SK-N-SH (cell line): ENCODE results near the gene FAM156B. TPM values are rescaled to one million over a fixed set of nuclear protein-coding genes. Genes with fewer than 3 reads are reported as not detected.

Experiments used
- CTCF ChIA-PET: fragments of 300-600, 350-600 bp; formaldehyde crosslinking; extraction: SDS; loops from one replicate; lab custom pipeline; 2021; lab: Yijun Ruan, JAX
- POLR2A ChIA-PET: fragments of 350-600 bp; sonication (Branson Sonifier 250); formaldehyde crosslinking; extraction: SDS; loops from one replicate; lab custom pipeline; 2020; ENCODE audit warnings: antibody characterized with exemption, inconsistent platforms; lab: Yijun Ruan, JAX
- DNase-seq: peaks from one replicate; pipeline ENCODE4 v3.0.0; 2012
- H2AFZ ChIP-seq: fragments of 200-600 bp; sonication (generic); 2 replicates; pipeline ENCODE4 v1.8.1; 2016; ENCODE audit warnings: antibody characterized with exemption, mild to moderate bottlenecking, low read depth
- H3F3A ChIP-seq: fragments of 200-600 bp; sonication (generic); replicated peaks from 2 replicates; pipeline ENCODE3; 2016; ENCODE audit warnings: antibody characterized with exemption, mild to moderate bottlenecking; ENCODE audit not compliant: insufficient read depth
- H3K27ac ChIP-seq, 2 experiments: fragments of 200-500 bp in 1 of 2; fragments of 200-600 bp in 1 of 2; sonication (Bioruptor generic) in 1 of 2; sonication (generic), shearing (Covaris generic) in 1 of 2; 2 replicates each; pipeline versions ENCODE4 v1.5.1 to v1.6.1; 2014 to 2016; ENCODE audit warnings: low read depth in 2 of 2, inconsistent platforms in 1 of 2, low read length in 1 of 2, mild to moderate bottlenecking in 1 of 2, mixed read lengths in 1 of 2
- H3K27me3 ChIP-seq: fragments of 200-600 bp; sonication (generic), shearing (Covaris generic); 2 replicates; pipeline ENCODE4 v1.6.1; 2016; ENCODE audit warnings: mixed run types; ENCODE audit not compliant: insufficient read depth
- H3K36me3 ChIP-seq, 2 experiments: fragments of 200-500 bp in 1 of 2; fragments of 200-600 bp in 1 of 2; sonication (Bioruptor generic) in 1 of 2; sonication (generic) in 1 of 2; replicated peaks in 1 of 2; 2 replicates each; pipeline versions ENCODE3 to v1.5.1; 2014 to 2016; ENCODE audit warnings: low read length in 1 of 2, mild to moderate bottlenecking in 1 of 2; ENCODE audit not compliant: insufficient read depth in 2 of 2, control insufficient read depth in 1 of 2
- H3K4me1 ChIP-seq, 2 experiments: fragments of 200-500 bp in 1 of 2; fragments of 200-600 bp in 1 of 2; sonication (Bioruptor generic) in 1 of 2; sonication (generic), shearing (Covaris generic) in 1 of 2; 2 replicates each; pipeline versions ENCODE4 v1.5.1 to v1.6.1; 2014 to 2016; ENCODE audit warnings: low read depth in 1 of 2, low read length in 1 of 2, mixed run types in 1 of 2; ENCODE audit not compliant: insufficient read depth in 2 of 2, control insufficient read depth in 1 of 2
- H3K4me2 ChIP-seq: fragments of 200-600 bp; sonication (generic), shearing (Covaris generic); 2 replicates; pipeline ENCODE4 v1.6.1; 2017; ENCODE audit warnings: mixed run types
- H3K4me3 ChIP-seq, 2 experiments: fragments of 200-500 bp in 1 of 2; fragments of 200-600 bp in 1 of 2; sonication (Bioruptor generic) in 1 of 2; sonication (generic), shearing (Covaris generic) in 1 of 2; 2 replicates each; pipeline versions ENCODE4 v1.5.1 to v1.8.1; 2014 to 2016; ENCODE audit warnings: low read depth in 2 of 2, inconsistent platforms in 1 of 2, low read length in 1 of 2, mild to moderate bottlenecking in 1 of 2, mixed read lengths in 1 of 2, moderate library complexity in 1 of 2
- H3K79me2 ChIP-seq: fragments of 200-600 bp; sonication (generic); 2 replicates; pipeline ENCODE4 v1.8.1; 2017; ENCODE audit warnings: mild to moderate bottlenecking; ENCODE audit not compliant: insufficient read depth
- H3K9ac ChIP-seq: fragments of 200-600 bp; sonication (generic); 2 replicates; pipeline ENCODE4 v1.6.1; 2017; ENCODE audit warnings: mixed run types
- H3K9me2 ChIP-seq: fragments of 200-600 bp; sonication (generic); 2 replicates; pipeline ENCODE4 v1.6.1; 2017; ENCODE audit warnings: mixed run types
- H3K9me3 ChIP-seq: fragments of 200-600 bp; sonication (generic); 2 replicates; pipeline ENCODE4 v1.6.1; 2017; ENCODE audit warnings: mixed run types, mild to moderate bottlenecking, moderate library complexity
- H4K20me1 ChIP-seq: fragments of 200-600 bp; sonication (generic); 2 replicates; pipeline ENCODE4 v1.6.1; 2017; ENCODE audit warnings: mild to moderate bottlenecking, mixed run types; ENCODE audit not compliant: insufficient read depth
- CHD2 ChIP-seq: fragments of 150-350 bp; IDR thresholded peaks from 2 replicates; pipeline ENCODE4 v1.6.1; 2018; ENCODE audit warnings: low read length; ENCODE audit not compliant: partially characterized antibody
- CTCF ChIP-seq: fragments of 200-600 bp; sonication (generic); IDR thresholded peaks from 2 replicates; pipeline ENCODE4 v1.6.1; 2017; ENCODE audit warnings: antibody characterized with exemption, mild to moderate bottlenecking, moderate library complexity
- EP300 ChIP-seq, 2 experiments: IDR thresholded peaks; 2 replicates each; pipeline versions ENCODE4 v1.4.0 to v1.6.1; 2012; ENCODE audit warnings: borderline replicate concordance in 1 of 2, low read depth in 1 of 2, low read length in 1 of 2
- EZH2phosphoT487 ChIP-seq: fragments of 200-600 bp; sonication (generic); IDR thresholded peaks from 2 replicates; pipeline ENCODE4 v1.6.1; 2017; ENCODE audit warnings: low read depth, mixed run types, mild to moderate bottlenecking, antibody characterized with exemption, moderate library complexity, borderline replicate concordance
- FOXJ3 ChIP-seq: sonication (generic); formaldehyde crosslinking; IDR thresholded peaks from 2 replicates; pipeline ENCODE4 v1.5.1; 2020; ENCODE audit warnings: mild to moderate bottlenecking, missing genetic modification reagents
- FOXM1 ChIP-seq: IDR thresholded peaks from 2 replicates; pipeline ENCODE4 v1.4.0; 2012; ENCODE audit warnings: low read depth, mild to moderate bottlenecking
- GABPA ChIP-seq: IDR thresholded peaks from 2 replicates; pipeline ENCODE4 v1.4.0; 2012; ENCODE audit warnings: low read depth, mild to moderate bottlenecking
- GATA2 ChIP-seq: sonication (generic); formaldehyde crosslinking; IDR thresholded peaks from 2 replicates; pipeline ENCODE4 v1.5.0; 2020; ENCODE audit warnings: mild to moderate bottlenecking, missing genetic modification reagents
- MXI1 ChIP-seq: IDR thresholded peaks from 2 replicates; pipeline ENCODE4 v1.6.1; 2012; ENCODE audit warnings: mild to moderate bottlenecking, low read depth, low read length, improper control_type of control experiment
- NRF1 ChIP-seq: IDR thresholded peaks from 2 replicates; pipeline ENCODE4 v1.6.1; 2012; ENCODE audit warnings: low read depth, mild to moderate bottlenecking, low read length
- RAD21 ChIP-seq: IDR thresholded peaks from 2 replicates; pipeline ENCODE4 v1.6.1; 2012; ENCODE audit warnings: mild to moderate bottlenecking, low read length
- RCOR1 ChIP-seq: fragments of 150-350 bp; IDR thresholded peaks from 2 replicates; pipeline ENCODE4 v1.6.1; 2017; ENCODE audit warnings: antibody characterized with exemption, low read length
- RFX5 ChIP-seq: IDR thresholded peaks from 2 replicates; pipeline ENCODE4 v1.6.1; 2012; ENCODE audit warnings: mild to moderate bottlenecking, improper control_type of control experiment, low read length
- RXRA ChIP-seq: IDR thresholded peaks from 2 replicates; pipeline ENCODE4 v1.4.0; 2012; ENCODE audit warnings: low read depth, mild to moderate bottlenecking, borderline replicate concordance
- SIN3A ChIP-seq: IDR thresholded peaks from 2 replicates; pipeline ENCODE4 v1.6.1; 2012; ENCODE audit warnings: low read depth, mild to moderate bottlenecking, low read length, moderate library complexity, borderline replicate concordance
- SMC3 ChIP-seq: IDR thresholded peaks from 2 replicates; pipeline ENCODE4 v1.6.1; 2012; ENCODE audit warnings: low read depth, low read length, improper control_type of control experiment
- TCF12 ChIP-seq: IDR thresholded peaks from 2 replicates; pipeline ENCODE4 v1.4.0; 2012
- TEAD4 ChIP-seq: IDR thresholded peaks from 2 replicates; pipeline ENCODE4 v1.4.0; 2012; ENCODE audit warnings: mild to moderate bottlenecking, borderline replicate concordance; ENCODE audit not compliant: insufficient read depth
- USF2 ChIP-seq: fragments of 150-350 bp; IDR thresholded peaks from 2 replicates; pipeline ENCODE4 v1.6.1; 2017; ENCODE audit warnings: antibody characterized with exemption, low read length, low read depth, borderline replicate concordance
- YY1 ChIP-seq: IDR thresholded peaks from 2 replicates; pipeline ENCODE4 v1.4.0; 2012; ENCODE audit warnings: low read depth, mild to moderate bottlenecking
- ZBTB33 ChIP-seq: IDR thresholded peaks from 2 replicates; pipeline ENCODE4 v1.4.0; 2012; ENCODE audit warnings: low read depth, borderline replicate concordance
- WGBS: methylation state at CpG from one replicate; pipeline ENCODE4 v1.1.6; 2017; ENCODE audit warnings: low lambda C conversion rate; 5-methylcytosine and 5-hydroxymethylcytosine counted together
- polyA plus RNA-seq, 3 experiments: library from polyadenylated mRNA; depleted of rRNA; stranded (reverse); fragments of >200 nt; gene quantifications; 2 replicates each; pipeline ENCODE4 v1.2.3, GENCODE V29; 2012
- TF ChIP-seq, protein P1 (sequence below): IDR thresholded peaks from 2 replicates; pipeline ENCODE4; 2012
- TF ChIP-seq, protein P2 (sequence below): IDR thresholded peaks from 2 replicates; pipeline ENCODE4 v1.4.0; 2012; ENCODE audit warnings: low read depth
- TF ChIP-seq, protein P3 (sequence below): fragments of 150-350 bp; IDR thresholded peaks from 2 replicates; pipeline ENCODE4 v1.6.1; 2016; ENCODE audit warnings: mild to moderate bottlenecking, low read depth, low read length

Gene FAM156B
- polyA plus RNA-seq, 1 of the 3 experiments (the other 2 are of a cell fraction): 73.9 TPM

GRCh38 chrX:52934704-52935469 lies 37.8 kb downstream of the FAM156B start:
- H3K4me1 ChIP-seq: peaks cover 0 to 9% of the 10 kb centered on the region in 2 experiments; a peak in 2 of 4 replicates
- H3K4me2 ChIP-seq: peak overlapping the region; percentile 90
- H2AFZ ChIP-seq: peak overlapping the region; percentile 97
- no peaks in the 10 kb centered on the region for H3K27me3 ChIP-seq
- H3K4me3 ChIP-seq: peak overlapping the region; percentile 88 to 95
- WGBS: under 1% methylated on average over 33 of the region's 61 CpGs
- no peaks in the 10 kb centered on the region for H3F3A ChIP-seq
- ChIA-PET CTCF (interaction anchor here (0.6 kb wide), 1 partner anchor 11 kb away, joined by 3 read pairs; no protein-coding TSS in a partner anchor), POLR2A (no interaction called here)
- no peaks in the 10 kb centered on the region for H3K9me3 ChIP-seq
- H3K79me2 ChIP-seq: no peaks in the 10 kb centered on the region
- H4K20me1 ChIP-seq: no peaks in the 10 kb centered on the region
- peak overlapping the region; percentile 91 for H3K9ac ChIP-seq
- peak; percentile 92 for DNase-seq
- H3K36me3 ChIP-seq: no peaks in the 10 kb centered on the region
- H3K9me2 ChIP-seq: no peaks in the 10 kb centered on the region
- H3K27ac ChIP-seq: peak overlapping the region; percentile 98 to 99
- TF ChIP-seq EZH2phosphoT487 (no peak), GATA2 (CRISPR knock-in tag) (no peak), RFX5 (peak; percentile 67; the same call in 1 of the 2 replicates), TCF12 (peak; percentile 82), CHD2 (peak; percentile 53), NRF1 (peak; percentile 80), RAD21 (peak; percentile 95), FOXJ3 (0 out of 2 replicates have a peak, but pooled peaks have one; percentile 55), SMC3 (peak; percentile 71), RCOR1 (no peak), GABPA (peak; percentile 90), USF2 (no peak), MXI1 (peak; percentile 45), FOXM1 (0 out of 2 replicates have a peak, but pooled peaks have one; percentile 44), CTCF (peak; percentile 97), RXRA (peak; percentile 80), SIN3A (peak; percentile 72; the same call in 1 of the 2 replicates), YY1 (peak; percentile 47), ZBTB33 (peak; percentile 91), TEAD4 (no peak), EP300 (IDR thresholded peaks at IDR 0.05; ENCODE audit: borderline replicate concordance in 1 of 2, low read depth in 1 of 2, low read length in 1 of 2) (peak; percentile 54 to 75)
- TF ChIP-seq, protein P1, sequence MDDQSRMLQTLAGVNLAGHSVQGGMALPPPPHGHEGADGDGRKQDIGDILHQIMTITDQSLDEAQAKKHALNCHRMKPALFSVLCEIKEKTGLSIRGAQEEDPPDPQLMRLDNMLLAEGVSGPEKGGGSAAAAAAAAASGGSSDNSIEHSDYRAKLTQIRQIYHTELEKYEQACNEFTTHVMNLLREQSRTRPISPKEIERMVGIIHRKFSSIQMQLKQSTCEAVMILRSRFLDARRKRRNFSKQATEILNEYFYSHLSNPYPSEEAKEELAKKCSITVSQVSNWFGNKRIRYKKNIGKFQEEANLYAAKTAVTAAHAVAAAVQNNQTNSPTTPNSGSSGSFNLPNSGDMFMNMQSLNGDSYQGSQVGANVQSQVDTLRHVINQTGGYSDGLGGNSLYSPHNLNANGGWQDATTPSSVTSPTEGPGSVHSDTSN: peak; percentile 57
- TF ChIP-seq, protein P2, sequence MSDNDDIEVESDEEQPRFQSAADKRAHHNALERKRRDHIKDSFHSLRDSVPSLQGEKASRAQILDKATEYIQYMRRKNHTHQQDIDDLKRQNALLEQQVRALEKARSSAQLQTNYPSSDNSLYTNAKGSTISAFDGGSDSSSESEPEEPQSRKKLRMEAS: 0 out of 2 replicates have a peak, but pooled peaks have one; percentile 65
- TF ChIP-seq, protein P3, sequence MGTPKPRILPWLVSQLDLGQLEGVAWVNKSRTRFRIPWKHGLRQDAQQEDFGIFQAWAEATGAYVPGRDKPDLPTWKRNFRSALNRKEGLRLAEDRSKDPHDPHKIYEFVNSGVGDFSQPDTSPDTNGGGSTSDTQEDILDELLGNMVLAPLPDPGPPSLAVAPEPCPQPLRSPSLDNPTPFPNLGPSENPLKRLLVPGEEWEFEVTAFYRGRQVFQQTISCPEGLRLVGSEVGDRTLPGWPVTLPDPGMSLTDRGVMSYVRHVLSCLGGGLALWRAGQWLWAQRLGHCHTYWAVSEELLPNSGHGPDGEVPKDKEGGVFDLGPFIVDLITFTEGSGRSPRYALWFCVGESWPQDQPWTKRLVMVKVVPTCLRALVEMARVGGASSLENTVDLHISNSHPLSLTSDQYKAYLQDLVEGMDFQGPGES: no peak
